ENCODE data around the gene TFPI.
"Not testable (repeated sequence)": the region's sequence is repeated elsewhere in the genome, so short reads cannot be mapped to it uniquely, and the experiment has no call there.

TFPI gene

DNA sequence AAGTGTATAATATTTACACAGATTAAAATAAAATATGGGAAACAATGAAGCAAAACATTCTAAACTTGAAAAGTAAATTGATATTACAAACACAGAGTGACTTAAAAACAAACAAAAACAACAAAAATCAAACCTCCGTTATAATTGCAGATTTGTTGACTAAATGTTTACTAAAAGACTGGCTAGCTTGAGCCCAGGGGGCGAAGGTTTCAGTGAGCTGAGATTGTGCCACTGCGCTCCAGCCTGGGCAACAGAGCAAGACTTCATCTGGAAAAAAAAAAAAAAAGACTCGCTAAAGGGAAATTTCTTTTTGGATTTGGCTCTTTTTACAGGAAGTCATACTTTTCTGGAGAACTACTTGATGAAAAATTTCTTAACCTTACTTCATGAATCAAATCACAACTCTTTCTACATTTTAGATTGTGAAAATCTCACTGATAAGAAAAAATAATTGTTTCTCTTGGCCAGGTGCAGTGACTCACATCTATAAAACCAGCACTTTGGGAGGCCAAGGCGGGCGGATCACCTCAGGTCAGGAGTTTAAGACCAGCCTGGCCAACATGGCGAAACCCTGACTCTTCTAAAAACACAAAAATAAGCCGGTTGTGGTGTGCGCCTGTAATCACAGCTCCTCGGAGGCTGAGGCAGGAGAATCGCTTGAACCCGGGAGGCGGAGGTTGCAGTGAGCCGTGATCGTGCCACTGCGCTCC lies 9.7 kb downstream of the TFPI start:
- WGBS = 96% methylated on average over 15 of the region's 16 CpGs
- Histone ChIP-seq H3K36me3 (ENCODE audit: insufficient read depth, low read length) (no peaks in the 10 kb centered on the region), H3K4me1 (ENCODE audit: insufficient read depth, low read length) (peaks cover 59% of the 10 kb centered on the region), H3K27me3 (ENCODE audit: insufficient read depth, low read length) (no peaks in the 10 kb centered on the region), H3K27ac (ENCODE audit: low read depth, low read length) (no peak overlapping the region), H3K9me3 (ENCODE audit: insufficient read depth, low read depth, low read length) (no peaks in the 10 kb centered on the region), H3K4me3 (ENCODE audit: low read length) (no peak overlapping the region), H3K9ac (ENCODE audit: low read depth, low read length) (no peak overlapping the region)

DNA sequence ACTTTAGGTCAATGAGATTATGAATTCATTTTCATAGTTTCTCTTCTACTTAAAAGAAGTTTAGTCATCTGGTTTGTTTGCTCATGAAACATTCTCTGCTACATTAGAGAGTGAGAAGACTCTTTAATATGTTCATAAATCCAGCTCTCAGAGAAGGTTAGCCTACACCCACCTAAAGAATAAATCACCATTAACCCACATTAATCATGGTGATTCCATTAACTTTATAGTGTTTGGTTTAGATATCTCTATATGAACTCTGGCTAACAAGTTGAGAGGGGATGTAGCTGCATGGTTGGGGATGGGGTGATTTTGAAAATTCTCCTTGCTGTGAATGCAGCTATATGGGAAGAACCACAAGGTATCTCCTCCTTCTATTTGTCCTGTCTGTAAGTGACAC lies 10.7 kb downstream of the TFPI start:
- Histone ChIP-seq H3K4me1 (ENCODE audit: insufficient read depth, low read length) (peaks cover 54% of the 10 kb centered on the region), H3K36me3 (ENCODE audit: insufficient read depth, low read length) (no peaks in the 10 kb centered on the region), H3K27ac (ENCODE audit: low read depth, low read length) (no peak overlapping the region), H3K4me3 (ENCODE audit: low read length) (no peak overlapping the region), H3K27me3 (ENCODE audit: insufficient read depth, low read length) (no peaks in the 10 kb centered on the region), H3K9ac (ENCODE audit: low read depth, low read length) (no peak overlapping the region), H3K9me3 (ENCODE audit: insufficient read depth, low read depth, low read length) (no peaks in the 10 kb centered on the region)

DNA sequence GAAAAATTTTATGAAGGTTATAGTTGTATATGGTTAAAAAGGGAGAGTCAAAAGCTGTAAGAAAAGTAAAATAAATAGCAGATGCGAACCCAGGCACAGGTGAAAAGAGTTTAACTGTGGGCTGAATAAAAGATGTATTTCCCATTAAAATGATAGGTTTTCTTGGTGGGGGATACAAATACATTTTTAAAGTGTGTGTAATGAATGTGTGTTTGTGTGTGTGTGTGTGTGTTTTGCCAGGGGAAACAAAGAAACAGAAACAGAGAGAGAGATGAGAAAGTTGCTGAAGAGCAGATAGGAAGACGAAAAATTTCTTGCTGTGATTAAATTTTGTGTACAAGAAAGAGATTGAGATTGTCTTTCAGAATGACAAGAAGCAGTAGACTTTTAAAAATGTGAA lies 12.1 kb downstream of the TFPI start:
- WGBS = over 99% methylated on average over 2 of the region's 2 CpGs
- Histone ChIP-seq H3K36me3 (ENCODE audit: insufficient read depth, low read length) (no peaks in the 10 kb centered on the region), H3K4me3 (ENCODE audit: low read length) (no peak overlapping the region), H3K9me3 (ENCODE audit: insufficient read depth, low read depth, low read length) (no peaks in the 10 kb centered on the region), H3K4me1 (ENCODE audit: insufficient read depth, low read length) (peaks cover 44% of the 10 kb centered on the region), H3K27ac (ENCODE audit: low read depth, low read length) (no peak overlapping the region), H3K27me3 (ENCODE audit: insufficient read depth, low read length) (no peaks in the 10 kb centered on the region), H3K9ac (ENCODE audit: low read depth, low read length) (no peak overlapping the region)

DNA sequence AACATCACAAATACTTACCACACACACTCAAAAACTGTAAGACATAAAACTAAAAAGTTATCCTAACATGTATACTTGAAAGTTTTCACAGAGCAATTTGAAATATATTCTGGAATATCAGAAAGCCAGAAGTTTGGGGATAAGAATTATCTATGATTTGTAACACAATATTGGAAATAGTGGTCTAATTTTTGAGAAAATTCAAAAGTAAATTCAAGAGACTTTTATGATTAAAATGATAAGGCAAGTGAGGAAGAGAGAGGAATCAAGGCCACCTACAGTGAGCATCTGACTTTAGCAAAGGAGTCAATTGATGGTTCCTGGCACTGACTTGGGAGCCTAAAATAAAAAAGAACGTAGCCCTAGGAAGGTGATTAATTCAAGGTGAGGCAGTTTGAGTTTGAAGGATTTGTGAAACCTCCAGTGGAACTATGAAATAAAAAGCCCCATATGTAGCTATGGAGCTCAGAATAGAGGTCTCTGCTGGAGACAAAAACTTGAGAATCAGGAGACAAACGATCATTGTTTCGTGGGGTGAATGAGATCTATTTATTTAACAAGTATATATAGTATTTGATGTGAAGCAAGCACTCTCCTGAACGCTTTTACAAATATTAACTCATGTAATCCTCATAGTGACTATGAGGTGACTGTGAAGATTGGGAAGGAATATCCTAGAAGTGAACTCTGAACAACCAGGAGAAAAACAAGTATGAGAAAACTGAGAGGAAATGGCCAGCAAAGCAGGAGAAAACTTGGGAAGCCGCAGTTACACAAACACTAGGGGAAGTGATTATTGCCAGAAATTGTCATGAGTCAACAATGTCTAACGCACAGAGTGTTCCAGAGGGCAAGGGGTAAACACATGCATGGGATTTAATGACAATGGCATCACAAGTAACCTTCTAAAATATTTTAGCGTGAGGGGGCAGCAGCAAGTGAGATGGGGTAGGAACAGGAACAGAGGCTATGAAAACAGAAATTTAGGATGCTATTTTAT lies 12.8 kb downstream of the TFPI start:
- whole genome bisulfite sequencing = 81% methylated on average over 5 of the region's 7 CpGs
- no peaks in the 10 kb centered on the region for H3K9me3 ChIP-seq (ENCODE audit: insufficient read depth, low read depth, low read length)
- H3K27me3 ChIP-seq (ENCODE audit: insufficient read depth, low read length) = no peaks in the 10 kb centered on the region
- no peak overlapping the region for H3K9ac ChIP-seq (ENCODE audit: low read depth, low read length)
- H3K36me3 ChIP-seq (ENCODE audit: insufficient read depth, low read length) = no peaks in the 10 kb centered on the region
- no peak overlapping the region for H3K4me3 ChIP-seq (ENCODE audit: low read length)
- H3K27ac ChIP-seq (ENCODE audit: low read depth, low read length) = no peak overlapping the region
- H3K4me1 ChIP-seq (ENCODE audit: insufficient read depth, low read length) = peaks cover 37% of the 10 kb centered on the region

DNA sequence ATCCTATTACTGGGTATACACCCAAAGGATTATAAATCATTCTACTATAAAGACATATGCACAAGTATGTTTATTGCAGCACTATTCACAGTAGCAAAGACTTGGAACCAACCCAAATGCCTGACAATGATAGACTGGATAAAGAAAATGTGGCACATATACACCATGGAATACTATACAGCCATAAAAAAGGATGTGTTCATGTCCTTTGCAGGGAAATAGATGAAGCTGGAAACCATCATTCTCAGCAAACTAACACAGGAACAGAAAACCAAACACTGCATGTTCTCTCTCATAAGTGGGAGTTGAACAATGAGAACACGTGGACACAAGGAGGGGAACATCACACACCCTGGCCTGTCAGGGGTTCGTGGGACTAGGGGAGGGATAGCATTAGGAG lies 16.0 kb downstream of the TFPI start:
- not testable (repeated sequence) for H3K4me3 ChIP-seq (ENCODE audit: low read length); H3K27me3 ChIP-seq (ENCODE audit: insufficient read depth, low read length); H3K36me3 ChIP-seq (ENCODE audit: insufficient read depth, low read length); H3K9ac ChIP-seq (ENCODE audit: low read depth, low read length); H3K9me3 ChIP-seq (ENCODE audit: insufficient read depth, low read depth, low read length); H3K27ac ChIP-seq (ENCODE audit: low read depth, low read length)
- H3K4me1 ChIP-seq (ENCODE audit: insufficient read depth, low read length) = peaks cover 12% of the 10 kb centered on the region
- WGBS = 93% methylated on average over 2 of the region's 2 CpGs

DNA sequence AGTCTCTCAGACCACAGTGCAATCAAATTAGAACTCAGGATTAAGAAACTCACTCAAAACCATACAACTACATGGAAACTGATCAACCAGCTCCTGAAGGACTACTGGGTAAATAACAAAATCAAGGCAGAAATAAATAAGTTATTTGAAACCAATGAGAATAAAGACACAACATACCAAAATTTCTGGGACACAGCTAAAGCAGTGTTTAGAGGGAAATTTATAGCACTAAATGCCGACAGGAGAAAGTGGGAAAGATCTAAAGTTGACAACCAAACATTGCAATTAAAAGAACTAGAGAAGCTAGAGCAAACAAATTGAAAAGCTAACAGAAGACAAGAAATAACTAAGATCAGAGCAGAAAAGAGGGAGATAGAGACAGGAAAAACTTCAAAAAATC lies 18.9 kb downstream of the TFPI start:
- WGBS = no CpG with 5 or more reads among the region's 1 CpG
- H3K36me3 ChIP-seq (ENCODE audit: insufficient read depth, low read length); H3K4me3 ChIP-seq (ENCODE audit: low read length); H3K4me1 ChIP-seq (ENCODE audit: insufficient read depth, low read length); H3K9ac ChIP-seq (ENCODE audit: low read depth, low read length); H3K27me3 ChIP-seq (ENCODE audit: insufficient read depth, low read length); H3K27ac ChIP-seq (ENCODE audit: low read depth, low read length); H3K9me3 ChIP-seq (ENCODE audit: insufficient read depth, low read depth, low read length): not testable (repeated sequence)

DNA sequence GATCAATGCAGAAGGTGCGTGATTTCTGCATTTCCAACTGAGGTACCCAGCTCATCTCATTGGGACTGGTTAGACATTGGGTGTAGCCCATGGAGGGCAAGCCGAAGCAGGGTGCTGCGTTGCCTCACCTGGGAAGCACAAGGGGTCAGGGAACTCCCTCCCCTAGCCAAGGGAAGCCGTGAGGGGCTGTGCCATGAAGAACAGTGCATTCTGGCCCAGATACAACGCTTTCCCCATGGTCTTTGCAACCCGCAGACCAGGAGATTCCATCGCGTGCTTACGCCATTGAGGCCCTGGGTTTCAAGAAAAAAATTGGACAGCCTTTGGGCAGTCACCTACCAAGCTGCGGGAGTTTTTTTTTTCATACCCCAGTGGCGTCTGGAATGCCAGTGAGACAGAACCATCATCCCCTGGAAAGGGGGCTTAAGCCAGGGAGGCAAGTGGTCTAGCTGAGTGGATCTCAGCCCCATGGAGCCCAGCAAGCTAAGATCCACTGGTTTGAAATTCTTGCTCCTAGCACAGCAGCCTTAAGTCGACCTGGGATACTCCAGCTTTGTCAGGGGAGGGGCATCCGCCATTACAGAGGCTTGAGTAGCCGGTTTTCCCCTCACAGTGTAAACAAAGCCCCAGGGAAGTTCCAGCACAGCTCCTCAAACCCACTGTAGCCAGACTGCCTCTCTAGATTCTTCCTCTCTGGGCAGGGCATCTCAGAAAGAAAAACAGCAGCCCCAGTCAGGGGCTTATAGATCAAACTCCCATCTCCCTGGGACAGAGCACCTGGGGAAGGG lies 21.7 kb downstream of the TFPI start:
- H3K36me3 ChIP-seq (ENCODE audit: insufficient read depth, low read length) = no peaks in the 10 kb centered on the region
- peaks cover 21% of the 10 kb centered on the region for H3K4me1 ChIP-seq (ENCODE audit: insufficient read depth, low read length)
- H3K27ac ChIP-seq (ENCODE audit: low read depth, low read length) = no peak overlapping the region
- H3K27me3 ChIP-seq (ENCODE audit: insufficient read depth, low read length) = no peaks in the 10 kb centered on the region
- H3K4me3 ChIP-seq (ENCODE audit: low read length) = no peak overlapping the region
- H3K9ac ChIP-seq (ENCODE audit: low read depth, low read length) = no peak overlapping the region
- WGBS = 90% methylated on average over 14 of the region's 14 CpGs
- peaks cover 8% of the 10 kb centered on the region; the same call in 1 of the 2 replicates for H3K9me3 ChIP-seq (ENCODE audit: insufficient read depth, low read depth, low read length)

DNA sequence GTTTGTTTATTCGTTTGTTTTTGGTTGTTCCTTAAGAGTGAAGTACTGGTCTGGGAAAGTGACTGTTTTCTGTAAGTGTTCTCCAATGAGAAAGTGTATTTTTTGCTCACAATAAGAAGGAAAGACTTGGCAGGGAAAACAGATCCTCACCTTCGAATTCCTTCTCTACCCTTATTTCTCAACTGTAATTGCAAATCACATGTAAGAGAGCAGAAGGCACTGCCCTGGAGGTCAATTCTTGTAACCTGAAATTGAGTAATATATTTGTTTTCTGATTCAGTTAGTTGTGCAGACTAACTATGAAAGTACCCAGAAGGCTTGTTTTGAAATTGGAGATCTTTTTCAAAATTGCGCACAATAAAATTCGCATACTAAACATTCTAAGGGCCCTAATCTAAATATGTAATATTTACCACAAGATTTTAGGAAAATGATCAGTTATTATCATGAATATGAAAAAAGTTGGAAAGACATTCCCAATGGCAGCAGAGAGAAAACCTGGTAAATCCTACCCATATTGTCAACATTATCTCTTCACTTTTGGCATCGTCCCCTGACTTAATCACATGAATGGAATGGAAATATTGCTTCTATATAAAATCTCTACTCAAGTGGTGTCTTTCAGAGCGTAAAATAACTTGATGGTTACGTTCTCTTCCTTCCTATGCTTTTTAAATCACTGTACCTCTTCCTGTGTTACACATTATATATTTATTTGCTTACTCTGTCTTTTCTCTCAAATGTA lies 24.1 kb downstream of the TFPI start:
- H3K27ac ChIP-seq (ENCODE audit: low read depth, low read length) = no peak overlapping the region
- WGBS = 95% methylated on average over 4 of the region's 7 CpGs
- H3K4me1 ChIP-seq (ENCODE audit: insufficient read depth, low read length) = peaks cover 45% of the 10 kb centered on the region
- no peak overlapping the region for H3K9ac ChIP-seq (ENCODE audit: low read depth, low read length)
- H3K27me3 ChIP-seq (ENCODE audit: insufficient read depth, low read length) = no peaks in the 10 kb centered on the region
- H3K4me3 ChIP-seq (ENCODE audit: low read length) = no peak overlapping the region
- H3K36me3 ChIP-seq (ENCODE audit: insufficient read depth, low read length) = no peaks in the 10 kb centered on the region
- H3K9me3 ChIP-seq (ENCODE audit: insufficient read depth, low read depth, low read length) = peaks cover 4% of the 10 kb centered on the region; the same call in 1 of the 2 replicates

DNA sequence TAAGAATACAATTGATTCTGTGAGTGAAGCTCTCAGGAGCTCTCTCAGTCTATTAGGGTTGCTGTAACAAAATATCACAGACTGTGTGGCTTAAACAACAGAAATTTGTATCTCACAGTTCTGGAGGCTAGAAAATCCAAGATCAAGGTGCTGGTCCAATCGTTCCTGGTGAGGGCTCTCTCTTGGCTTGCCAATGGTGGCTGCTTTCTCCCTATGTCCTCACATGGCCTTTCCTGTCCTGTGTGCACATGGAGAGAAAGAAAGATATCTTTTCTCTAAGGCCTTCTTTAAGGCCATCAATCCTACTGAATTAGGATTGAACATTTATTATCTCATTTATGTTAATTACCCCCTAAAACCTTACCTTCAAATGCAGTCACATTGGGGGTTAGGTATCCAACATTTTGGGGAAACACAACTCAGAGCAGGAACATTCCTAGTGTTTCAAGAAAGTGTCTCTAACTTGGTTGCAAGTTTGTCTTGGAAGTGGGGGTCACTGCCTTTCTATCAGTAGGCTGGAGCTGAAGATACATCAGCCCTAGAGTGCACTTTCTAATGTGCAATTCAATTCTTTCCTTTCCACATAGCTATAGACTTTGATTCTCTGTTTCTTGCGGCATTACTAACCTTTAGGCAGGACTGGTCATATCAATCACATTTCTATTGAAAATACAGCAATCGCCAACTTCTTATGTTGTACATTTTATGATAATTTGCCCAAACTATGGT lies 24.8 kb downstream of the TFPI start:
- Histone ChIP-seq H3K36me3 (ENCODE audit: insufficient read depth, low read length) (no peaks in the 10 kb centered on the region), H3K27ac (ENCODE audit: low read depth, low read length) (no peak overlapping the region), H3K4me1 (ENCODE audit: insufficient read depth, low read length) (peaks cover 48% of the 10 kb centered on the region), H3K27me3 (ENCODE audit: insufficient read depth, low read length) (no peaks in the 10 kb centered on the region), H3K9ac (ENCODE audit: low read depth, low read length) (no peak overlapping the region), H3K4me3 (ENCODE audit: low read length) (no peak overlapping the region), H3K9me3 (ENCODE audit: insufficient read depth, low read depth, low read length) (no peaks in the 10 kb centered on the region)
- WGBS = 97% methylated on average over 2 of the region's 3 CpGs

DNA sequence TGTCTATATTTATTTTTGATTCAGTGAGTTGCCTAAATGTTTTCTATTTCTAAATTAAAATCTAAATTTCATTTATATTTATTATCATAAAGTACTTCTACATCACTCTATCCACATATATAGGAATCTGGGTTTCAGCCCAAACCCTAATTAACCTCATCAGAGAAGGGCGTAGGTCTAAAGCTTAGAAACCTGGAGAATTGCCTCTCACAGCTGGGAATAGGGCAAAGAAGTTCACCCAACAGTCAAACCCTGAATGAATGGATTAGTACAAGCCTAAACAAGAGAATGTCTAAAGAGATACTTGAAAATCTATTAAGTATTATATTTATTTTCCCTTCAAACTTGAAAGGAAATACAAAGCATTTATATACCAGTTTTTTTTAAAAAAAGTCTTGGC lies 26.2 kb downstream of the TFPI start:
- Histone ChIP-seq H3K36me3 (ENCODE audit: insufficient read depth, low read length) (no peaks in the 10 kb centered on the region), H3K27me3 (ENCODE audit: insufficient read depth, low read length) (no peaks in the 10 kb centered on the region), H3K4me3 (ENCODE audit: low read length) (no peak overlapping the region), H3K9ac (ENCODE audit: low read depth, low read length) (no peak overlapping the region), H3K27ac (ENCODE audit: low read depth, low read length) (no peak overlapping the region), H3K9me3 (ENCODE audit: insufficient read depth, low read depth, low read length) (no peaks in the 10 kb centered on the region), H3K4me1 (ENCODE audit: insufficient read depth, low read length) (peaks cover 57% of the 10 kb centered on the region)
- WGBS = 100% methylated on average over 1 of the region's 1 CpG

All from HUES64 (cell line).